HepG2 (cell line): ENCODE measurements around the gene SEMA3F. TPM values are rescaled to one million over a fixed set of nuclear protein-coding genes. Genes with fewer than 3 reads are reported as not detected.

Experiments used
- ATF1 ChIP-seq: IDR thresholded peaks from 2 replicates; pipeline ENCODE4 v1.6.1; 2016; ENCODE audit warnings: mild to moderate bottlenecking, control low read depth
- ATF4 ChIP-seq, 2 experiments: fragments of 450-650 bp in 1 of 2; sonication (generic) in 1 of 2; formaldehyde crosslinking; IDR thresholded peaks; 2 replicates each; pipeline versions ENCODE4 v1.5.0 to v1.8.0; 2020 to 2022; ENCODE audit warnings: mild to moderate bottlenecking in 1 of 2, missing genetic modification reagents in 1 of 2
- CCAR2 ChIP-seq: fragments of 200-400 bp; formaldehyde crosslinking; optimal IDR thresholded peaks from 2 replicates; pipeline ENCODE3; 2018; ENCODE audit warnings: low read depth, mild to moderate bottlenecking, low read length, moderate library complexity
- DNMT3B ChIP-seq: conservative IDR thresholded peaks from 2 replicates; pipeline ENCODE4 v1.6.1; 2016; ENCODE audit warnings: missing biosample characterization, control low read depth
- FOXA3 ChIP-seq: IDR thresholded peaks from 2 replicates; pipeline ENCODE4 v1.6.1; 2016; ENCODE audit warnings: missing genetic modification reagents, missing compliant biosample characterization
- GATAD2A ChIP-seq: IDR thresholded peaks from 2 replicates; pipeline ENCODE4 v1.6.1; 2016
- HDAC2 ChIP-seq: sonication (generic); formaldehyde crosslinking; IDR thresholded peaks from 2 replicates; pipeline ENCODE4 v1.4.0; 2020; ENCODE audit warnings: missing genetic modification reagents
- HOXA3 ChIP-seq: sonication (generic); formaldehyde crosslinking; IDR thresholded peaks from 2 replicates; pipeline ENCODE4 v1.5.0; 2020; ENCODE audit warnings: missing genetic modification reagents
- KLF15 ChIP-seq: sonication (generic); formaldehyde crosslinking; IDR thresholded peaks from 2 replicates; pipeline ENCODE4 v1.8.1; 2023; ENCODE audit warnings: borderline replicate concordance, mild to moderate bottlenecking, inconsistent platforms, missing genetic modification reagents, mixed read lengths
- MED13 ChIP-seq: sonication (generic); formaldehyde crosslinking; IDR thresholded peaks from 2 replicates; pipeline ENCODE4 v1.5.0; 2020; ENCODE audit warnings: missing genetic modification reagents
- NAIF1 ChIP-seq: sonication (generic); formaldehyde crosslinking; IDR thresholded peaks from 2 replicates; pipeline ENCODE4 v1.5.0; 2020; ENCODE audit warnings: mild to moderate bottlenecking, missing genetic modification reagents, borderline replicate concordance
- PAXIP1 ChIP-seq: sonication (generic); formaldehyde crosslinking; conservative IDR thresholded peaks from 2 replicates; pipeline ENCODE4 v1.4.0; 2020; ENCODE audit warnings: mild to moderate bottlenecking, missing genetic modification reagents, moderate library complexity
- SAFB2 ChIP-seq: sonication (generic); formaldehyde crosslinking; IDR thresholded peaks from 2 replicates; pipeline ENCODE4 v1.5.1; 2020; ENCODE audit warnings: missing genetic modification reagents, low read depth, mild to moderate bottlenecking, borderline replicate concordance
- SIX4 ChIP-seq: sonication (generic); formaldehyde crosslinking; IDR thresholded peaks from 2 replicates; pipeline ENCODE4 v1.4.0; 2020; ENCODE audit warnings: missing genetic modification reagents
- SP140L ChIP-seq: sonication (generic); formaldehyde crosslinking; IDR thresholded peaks from 2 replicates; pipeline ENCODE4 v1.4.0; 2020; ENCODE audit warnings: missing genetic modification reagents, borderline replicate concordance
- SP5 ChIP-seq: IDR thresholded peaks from 2 replicates; pipeline ENCODE4 v1.6.1; 2016; ENCODE audit warnings: low read depth, borderline replicate concordance
- THAP11 ChIP-seq: IDR thresholded peaks from 2 replicates; pipeline ENCODE4 v1.6.1; 2016; ENCODE audit warnings: missing biosample characterization, missing genetic modification reagents
- THAP7 ChIP-seq: sonication (generic); formaldehyde crosslinking; IDR thresholded peaks from 2 replicates; pipeline ENCODE4 v1.8.1; 2023; ENCODE audit warnings: mild to moderate bottlenecking, missing genetic modification reagents
- TOE1 ChIP-seq: sonication (generic); formaldehyde crosslinking; IDR thresholded peaks from 2 replicates; pipeline ENCODE4 v1.4.0; 2020; ENCODE audit warnings: mild to moderate bottlenecking, missing genetic modification reagents
- U2AF2 ChIP-seq: fragments of 200-400 bp; formaldehyde crosslinking; IDR thresholded peaks from 2 replicates; pipeline ENCODE4 v1.6.1; 2017; ENCODE audit warnings: low read depth, mild to moderate bottlenecking, low read length
- ZFP90 ChIP-seq: sonication (generic); formaldehyde crosslinking; IDR thresholded peaks from 2 replicates; pipeline ENCODE4 v1.8.0; 2022; ENCODE audit warnings: missing genetic modification reagents, mild to moderate bottlenecking, inconsistent platforms, borderline replicate concordance
- ZNF382 ChIP-seq: sonication (generic); formaldehyde crosslinking; IDR thresholded peaks from 2 replicates; pipeline ENCODE4 v1.5.0; 2020; ENCODE audit warnings: missing genetic modification reagents, mild to moderate bottlenecking, borderline replicate concordance
- ZNF562 ChIP-seq: sonication (generic); formaldehyde crosslinking; IDR thresholded peaks from 2 replicates; pipeline ENCODE4 v1.8.0; 2022; ENCODE audit warnings: missing genetic modification reagents, borderline replicate concordance
- ZNF605 ChIP-seq: sonication (generic); formaldehyde crosslinking; IDR thresholded peaks from 2 replicates; pipeline ENCODE4 v1.8.0; 2022; ENCODE audit warnings: mild to moderate bottlenecking, missing genetic modification reagents
- ZNF629 ChIP-seq: sonication (generic); formaldehyde crosslinking; conservative IDR thresholded peaks from 2 replicates; pipeline ENCODE4 v1.5.0; 2020; ENCODE audit warnings: missing genetic modification reagents
- polyA plus RNA-seq, 8 experiments: library from polyadenylated mRNA; depleted of rRNA in 3 of 8; stranded (reverse) in 7 of 8; unstranded in 1 of 8; fragments of >200 nt; fragmentation: Illumina TruSeq in 4 of 8; extraction: Trizol in 4 of 8; gene quantifications; 2 replicates each; pipeline versions ENCODE4 v1.2.1 to v1.2.3, GENCODE V29; 2011 to 2016; ENCODE audit warnings: low read depth in 4 of 8, missing spikeins in 1 of 8, mixed read lengths in 1 of 8; ENCODE audit not compliant: insufficient read depth in 1 of 8
- total RNA-seq, 5 experiments: library from RNA; depleted of rRNA; stranded (reverse); fragments of >200 nt; fragmentation: Illumina TruSeq; extraction: Trizol; gene quantifications; 2 replicates each; pipeline ENCODE4 v1.2.3, GENCODE V29; 2016; ENCODE audit warnings: low read depth in 1 of 5

SEMA3F gene
- total and polyA plus RNA-seq, 2 of the 13 experiments (the other 11 are each of a cell fraction or from before 2014, with no cell fraction given): 7.6 to 17.2 TPM

GRCh38 chr3:50203113-50203808, 48.1 kb downstream of the SEMA3F start (continued):
- peak; percentile 94 for TF ChIP-seq PAXIP1 (CRISPR knock-in tag)
- no peak for TF ChIP-seq ZNF382 (CRISPR knock-in tag)
- TF ChIP-seq SP140L: no peak
- TF ChIP-seq SIX4 (CRISPR knock-in tag): no peak
- TF ChIP-seq U2AF2: no peak
- no peak for TF ChIP-seq ATF1
- TF ChIP-seq HOXA3 (CRISPR knock-in tag): peak; percentile 48; the same call in 1 of the 2 replicates
- TF ChIP-seq ZNF629: no peak
- TF ChIP-seq HDAC2 (CRISPR knock-in tag): peak; percentile 85
- TF ChIP-seq NAIF1 (CRISPR knock-in tag): no peak
- TF ChIP-seq FOXA3 (CRISPR knock-in tag): peak; percentile 80
- no peak for TF ChIP-seq ZNF562
- peak; percentile 88; the same call in 1 of the 2 replicates for TF ChIP-seq SP5
- no peak for TF ChIP-seq THAP7 (CRISPR knock-in tag)
- no peak for TF ChIP-seq SAFB2 (CRISPR knock-in tag)
- TF ChIP-seq ZFP90 (CRISPR knock-in tag): 0 out of 2 replicates have a peak, but pooled peaks have one; percentile 22
- peak; percentile 88 for TF ChIP-seq GATAD2A (CRISPR knock-in tag)
- TF ChIP-seq CCAR2: no peak
- no peak; a peak in 1 of 4 replicates for TF ChIP-seq ATF4 (CRISPR knock-in tag; IDR thresholded peaks at IDR 0.05)
- TF ChIP-seq MED13 (CRISPR knock-in tag): no peak
- TF ChIP-seq KLF15 (CRISPR knock-in tag): no peak
- peak; percentile 64; the same call in 1 of the 2 replicates for TF ChIP-seq TOE1 (CRISPR knock-in tag)
- TF ChIP-seq DNMT3B: no peak
- no peak for TF ChIP-seq ZNF605 (CRISPR knock-in tag)
- TF ChIP-seq THAP11 (CRISPR knock-in tag): 0 out of 2 replicates have a peak, but pooled peaks have one; percentile 35
